Renal cortex interstitium (tissue), 11 donors: ENCODE data around the gene CCDC127. TPM values are rescaled to one million over a fixed set of nuclear protein-coding genes. Genes with fewer than 3 reads are reported as not detected.
"Not testable (repeated sequence)": the region's sequence is repeated elsewhere in the genome, so short reads cannot be mapped to it uniquely, and the experiment has no call there.

Experiments
- DNase-seq, 11 donors: peaks; one replicate each; pipeline ENCODE4 v3.0.0-alpha.2; 2013; ENCODE audit warnings: low read depth in 9 of 11, low spot score in 4 of 11; ENCODE audit errors: extremely low read depth in 1 of 11
- polyA plus RNA-seq, 3 donors: library from polyadenylated mRNA; unstranded; fragments of 120-200 nt; gene quantifications; one replicate each; pipeline ENCODE4 v1.2.1, GENCODE V29; 2013; ENCODE audit not compliant: insufficient read length in 3 of 3

Gene CCDC127
- polyA plus RNA-seq, 3 donors: 14.0 to 18.9 (median 18.5) TPM

GRCh38 chr5:243683-244367, 25.9 kb upstream of the CCDC127 start:
- DNase-seq: not testable (repeated sequence)

GRCh38 chr5:241045-241669, 23.2 kb upstream of the CCDC127 start:
- DNase-seq: not testable (repeated sequence)

DNA sequence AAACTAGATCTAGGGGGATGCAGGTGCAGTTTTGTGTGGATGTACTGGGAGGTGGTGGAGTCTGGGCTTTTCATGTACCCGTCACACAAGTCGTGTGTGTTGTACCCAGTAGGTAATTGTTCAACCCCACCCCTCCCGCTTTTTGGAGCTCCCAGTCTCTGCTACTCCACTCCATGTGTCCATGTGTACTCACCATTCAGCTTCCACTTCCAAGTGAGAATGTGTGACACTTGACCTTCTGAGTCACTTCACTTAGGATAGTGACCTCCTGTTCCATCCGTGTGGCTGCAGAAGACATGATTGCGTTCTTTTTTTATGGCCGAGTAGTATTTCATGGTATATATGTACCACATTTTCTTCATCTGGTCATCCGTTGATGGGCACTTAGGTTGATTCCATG, 22.6 kb upstream of the CCDC127 start:
- DNase-seq: not testable (repeated sequence)

DNA sequence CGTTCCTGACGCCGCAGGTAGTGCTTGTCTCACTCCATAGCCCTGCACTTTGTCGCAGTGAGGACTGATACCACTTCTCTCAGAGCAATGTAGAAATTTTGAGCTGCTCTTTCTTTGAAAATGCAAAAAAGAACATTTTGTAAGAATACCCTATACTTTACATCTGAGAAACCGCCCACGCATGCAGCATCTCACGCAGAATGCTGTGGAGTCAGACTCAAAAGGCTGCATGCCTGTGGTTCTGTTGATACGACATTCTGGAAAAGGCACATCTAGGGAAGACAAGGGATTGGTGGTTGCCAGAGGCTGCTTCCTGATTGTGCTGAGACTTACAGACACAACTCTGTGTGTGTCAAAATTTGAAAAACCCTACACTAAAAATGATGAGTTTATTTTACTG, 20.0 kb upstream of the CCDC127 start:
- DNase-seq: not testable (repeated sequence)

DNA sequence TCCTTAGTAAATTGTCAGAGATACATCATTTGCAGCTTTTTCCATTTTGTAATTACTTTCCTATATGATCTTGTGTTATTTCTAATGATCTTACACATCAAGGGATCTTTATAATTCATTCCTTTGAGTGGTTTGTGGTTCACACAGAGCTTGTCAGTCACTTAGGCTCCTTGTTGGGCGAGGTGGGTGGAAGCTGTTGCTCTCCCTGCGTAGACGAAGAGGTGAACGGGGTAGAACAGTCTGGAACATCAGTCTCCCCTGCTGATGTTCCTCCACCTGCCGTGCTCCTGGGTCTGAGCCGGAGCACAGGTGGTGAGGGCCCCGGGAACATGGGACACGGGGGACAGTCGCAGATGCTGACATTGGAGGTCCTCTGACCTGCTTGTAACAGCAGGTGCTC, 17.6 kb upstream of the CCDC127 start:
- not testable (repeated sequence) for DNase-seq

DNA sequence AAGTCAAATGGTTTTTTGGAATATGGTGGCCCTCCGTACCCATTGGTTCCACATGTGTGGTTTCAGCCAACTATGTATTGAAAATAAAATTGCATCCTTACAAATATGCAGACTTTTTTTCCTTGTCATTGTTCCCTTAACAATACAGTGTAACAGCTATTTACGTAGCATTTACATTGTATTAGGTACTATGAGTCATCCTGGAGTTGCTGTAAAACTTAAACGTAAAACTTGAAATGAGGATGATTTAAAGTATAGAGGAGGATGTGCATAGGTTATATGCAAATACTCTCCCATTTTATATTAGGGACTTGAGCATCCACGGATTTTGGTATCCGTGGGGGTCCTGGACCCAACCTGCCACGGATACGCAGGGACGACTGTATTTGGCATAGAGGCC, 16.5 kb upstream of the CCDC127 start:
- no peak for DNase-seq

DNA sequence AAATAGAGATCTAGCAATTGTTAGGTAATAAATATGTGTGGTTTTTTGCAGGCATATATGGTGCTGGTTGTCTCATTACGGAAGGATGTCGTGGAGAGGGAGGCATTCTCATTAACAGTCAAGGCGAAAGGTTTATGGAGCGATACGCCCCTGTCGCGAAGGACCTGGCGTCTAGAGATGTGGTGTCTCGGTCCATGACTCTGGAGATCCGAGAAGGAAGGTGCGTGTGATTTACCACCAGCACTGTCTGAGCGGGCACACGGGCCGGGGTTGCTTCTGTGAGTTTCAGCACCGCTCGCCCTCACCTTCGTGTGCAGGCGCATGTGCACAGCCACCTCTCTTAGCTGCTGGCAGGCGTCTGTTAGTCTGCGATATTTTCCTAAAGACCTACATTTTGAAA, 15.5 kb upstream of the CCDC127 start:
- not testable (repeated sequence) for DNase-seq

DNA sequence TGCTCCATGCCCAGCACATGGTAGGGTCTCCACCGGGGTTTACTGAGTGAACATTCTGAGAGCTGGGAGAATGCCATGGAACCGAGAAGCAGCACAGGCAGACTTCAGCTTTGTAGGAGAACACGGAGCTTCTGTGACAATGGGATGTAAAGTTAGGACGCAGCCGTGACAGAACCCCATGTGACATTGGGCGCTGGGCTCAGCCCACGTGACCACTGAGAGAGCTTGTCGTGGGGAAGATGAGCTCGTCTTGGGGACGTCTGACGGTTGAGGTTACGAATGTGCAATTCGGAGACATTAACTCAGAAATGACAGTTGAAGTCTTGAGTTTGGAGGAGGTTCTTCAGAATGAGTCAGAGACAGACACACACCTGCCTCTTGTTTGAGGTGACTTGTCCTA, 13.7 kb upstream of the CCDC127 start:
- no peak for DNase-seq

GRCh38 chr5:230711-231110, 12.8 kb upstream of the CCDC127 start:
- no peak for DNase-seq

DNA sequence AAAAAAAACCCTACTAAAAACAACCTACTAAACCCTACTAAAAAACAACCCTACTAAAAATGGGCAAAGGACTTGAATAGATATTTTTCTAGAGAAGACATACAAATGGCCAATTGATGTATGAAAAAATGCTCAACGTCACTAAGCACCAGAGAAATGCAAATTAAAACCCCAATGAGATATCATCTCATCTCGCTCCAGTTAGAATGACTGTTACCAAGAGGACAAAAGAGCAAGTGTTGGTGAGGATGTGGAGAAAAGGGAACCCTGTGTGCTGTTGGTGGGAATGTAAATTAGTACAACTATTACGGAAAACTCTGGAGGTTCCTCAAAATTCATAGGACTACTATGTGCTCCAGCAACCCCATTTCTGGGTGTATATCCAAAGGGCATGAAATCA, 10.9 kb upstream of the CCDC127 start:
- no peak for DNase-seq

DNA sequence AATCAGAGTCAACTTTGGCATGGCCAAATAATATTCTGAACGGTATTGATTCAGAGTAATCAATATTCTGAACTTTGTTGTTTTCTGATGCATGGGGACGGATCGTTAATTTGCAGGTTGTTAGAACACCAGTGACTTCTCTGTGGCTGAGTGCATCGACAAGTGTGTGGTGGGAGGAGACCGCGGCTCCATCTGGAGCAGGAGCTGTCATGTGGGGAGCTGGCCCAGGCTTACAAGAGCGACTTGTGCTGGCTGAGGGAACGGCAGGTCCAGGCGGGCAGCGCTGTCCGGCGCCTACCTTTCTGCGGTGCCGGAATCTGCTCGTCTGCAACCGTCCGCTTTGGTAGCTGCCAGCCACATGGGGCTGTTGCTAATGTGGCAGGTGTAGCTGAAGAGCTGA, 9.4 kb upstream of the CCDC127 start:
- DNase-seq: not testable (repeated sequence)

GRCh38 chr5:225334-225733, 7.4 kb upstream of the CCDC127 start:
- DNase-seq: no peak

DNA sequence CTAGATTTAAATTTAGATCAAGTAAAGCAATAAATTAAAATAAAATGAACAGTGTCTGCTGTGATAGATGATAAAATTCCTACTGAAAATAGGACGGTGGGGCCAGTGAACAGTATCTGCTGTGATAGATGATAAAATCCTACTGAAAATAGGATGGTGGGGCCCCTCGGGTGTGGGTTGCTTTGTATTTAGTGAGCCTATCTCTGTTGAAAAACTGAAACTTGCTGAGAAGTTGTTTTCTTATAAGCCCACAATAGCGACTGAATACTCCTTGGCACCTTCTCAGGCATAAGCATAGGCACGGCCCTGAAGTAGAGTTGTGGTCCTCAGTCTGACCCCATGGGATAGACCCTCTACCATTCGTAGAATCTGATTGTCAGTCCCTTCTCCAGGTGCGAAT, 5.8 kb upstream of the CCDC127 start:
- no peak for DNase-seq

DNA sequence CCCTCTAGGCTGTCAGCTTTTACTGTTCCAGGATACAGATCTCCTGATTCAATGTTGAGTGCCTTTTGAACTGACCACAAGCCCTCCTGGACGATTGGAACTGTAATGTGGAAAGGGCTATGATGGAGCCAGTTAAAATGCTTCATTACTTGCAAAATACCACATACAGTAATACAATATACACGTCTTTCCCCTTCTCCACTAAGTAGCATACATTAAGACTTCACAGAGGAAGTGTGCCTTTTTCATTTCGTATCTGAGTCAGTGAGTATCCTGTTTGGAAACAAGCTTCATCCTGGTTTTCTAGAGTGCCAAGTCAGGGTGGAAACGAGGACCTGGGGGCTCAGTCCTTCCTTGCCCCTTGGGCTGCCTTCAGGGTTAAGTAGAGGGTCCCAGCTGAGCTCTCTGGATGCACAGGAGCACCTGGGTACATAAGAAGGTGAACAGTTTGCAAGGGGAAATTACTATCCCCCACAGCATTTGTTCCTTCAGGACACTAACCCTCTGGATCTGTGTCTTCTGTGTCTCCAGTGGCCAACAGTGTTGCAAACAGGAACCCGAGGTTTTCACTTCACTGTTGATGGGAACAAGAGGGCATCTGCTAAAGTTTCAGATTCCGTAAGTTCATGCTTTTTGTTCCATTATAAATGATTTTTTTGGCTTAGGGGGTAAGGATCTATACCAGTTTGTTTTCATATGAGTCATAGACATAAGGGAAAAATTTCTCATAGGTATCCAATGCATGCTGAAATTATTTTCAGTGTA, 5.2 kb upstream of the CCDC127 start:
- not testable (repeated sequence) for DNase-seq

- DNase-seq: no peak
Observed at GRCh38 chr5:219991-220390, 2.0 kb upstream of the CCDC127 start.

DNA sequence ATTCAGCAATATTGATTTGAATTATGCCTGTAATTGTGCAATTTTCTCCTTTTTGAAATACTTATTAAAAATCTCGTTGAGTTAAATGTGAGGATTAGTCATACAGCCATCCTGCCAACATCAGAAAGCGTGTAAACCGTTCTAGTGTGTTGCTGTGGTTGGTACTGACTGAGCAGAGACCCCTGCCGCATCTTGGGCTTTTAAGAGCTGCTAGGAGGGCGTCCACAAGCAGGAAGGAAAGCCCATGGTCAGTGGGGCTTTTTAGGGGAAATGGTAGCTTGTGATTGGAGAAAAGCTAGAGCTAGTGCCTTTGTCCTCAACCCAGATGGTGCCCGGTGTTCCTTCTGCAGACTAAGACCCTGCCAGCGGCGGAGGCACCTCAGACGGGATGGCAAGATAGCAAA, 1.5 kb upstream of the CCDC127 start:
- DNase-seq: no peak

DNA sequence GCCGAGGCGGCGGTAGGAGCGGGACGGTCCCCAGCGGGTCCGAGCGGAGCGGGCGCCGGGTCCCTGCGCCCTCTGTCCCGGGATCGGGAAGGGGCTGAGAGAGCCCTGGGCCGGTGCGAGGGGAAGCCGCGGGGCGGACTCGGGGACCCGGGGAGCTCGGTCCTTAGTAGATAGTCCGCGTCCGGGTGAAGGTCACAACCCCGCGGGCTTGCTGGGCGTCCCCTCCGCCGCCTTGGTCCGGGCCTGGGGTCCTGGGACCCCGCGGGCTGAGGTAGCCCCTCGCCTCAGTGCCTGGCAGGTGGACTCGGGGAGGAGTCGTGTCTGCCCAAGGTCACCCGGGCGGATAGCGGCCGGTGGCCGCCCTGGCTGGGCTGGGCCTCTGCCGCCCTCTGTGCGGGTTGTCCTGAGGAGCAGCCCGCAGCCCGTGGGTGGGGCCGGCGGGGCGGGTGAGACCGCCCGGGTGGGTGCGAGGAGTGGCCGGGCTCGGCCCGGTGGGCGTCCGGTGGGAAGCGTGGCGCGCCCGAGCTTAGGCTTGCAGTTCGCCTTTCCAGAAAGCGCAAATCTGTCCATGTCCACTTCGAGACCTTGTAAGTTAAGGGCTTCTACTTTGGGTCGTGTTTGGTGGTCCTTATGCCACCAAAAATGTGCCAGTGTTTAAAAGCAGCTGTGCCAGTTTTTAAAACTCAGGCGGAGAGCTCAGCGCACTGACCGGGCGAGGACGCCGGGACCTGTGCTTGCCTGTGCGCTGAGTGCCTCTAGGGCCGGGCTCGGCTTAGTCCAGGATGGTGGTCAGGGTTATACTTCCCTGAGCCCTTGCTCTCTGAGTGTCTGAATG, 721 bp upstream of the CCDC127 start:
- peak in 1 of 11 donors; percentile 17 for DNase-seq

DNA sequence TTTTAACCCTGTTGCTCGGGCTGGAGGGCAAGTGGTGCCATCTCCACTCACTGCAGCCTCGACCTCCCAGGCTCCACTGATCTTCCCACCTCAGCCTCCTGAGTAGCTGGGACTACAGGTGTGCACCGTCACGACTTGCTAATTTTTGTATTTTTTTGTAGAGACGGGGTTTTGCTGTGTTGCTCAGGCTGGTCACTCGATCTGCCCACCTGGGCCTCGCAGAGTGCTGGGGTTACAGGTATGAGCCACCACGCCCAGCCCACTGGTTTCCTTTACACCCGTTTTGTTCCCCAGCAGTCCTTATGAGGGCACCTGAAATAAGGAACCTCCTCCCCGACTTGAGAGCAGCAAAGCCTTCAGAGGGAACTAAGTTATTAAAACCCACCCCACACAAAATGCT, 1.9 kb downstream of the CCDC127 start:
- DNase-seq: not testable (repeated sequence)

- not testable (repeated sequence) for DNase-seq
Observed at GRCh38 chr5:215256-215655, 2.7 kb downstream of the CCDC127 start.
